CD4-positive, alpha-beta T cell (primary cell): ENCODE data around the gene MYD88. TPM values are rescaled to one million over a fixed set of nuclear protein-coding genes. Genes with fewer than 3 reads are reported as not detected.
A peak's percentile ranks its signal among the peaks of the same experiment; 100 is the strongest.

Experiments used
- ATAC-seq: fragments of 200-7000 bp; cut with Tn5 transposase; one replicate; pipeline ENCODE4 v1.10.0; 2022; ENCODE audit warnings: mild to moderate bottlenecking; ENCODE audit not compliant: poor library complexity
- CTCF ChIA-PET: fragments of 350-600 bp; sonication (Branson Sonifier 250); formaldehyde crosslinking; loops from one replicate; lab custom pipeline; 2021; ENCODE audit warnings: antibody characterized with exemption, inconsistent platforms; lab: Charles Lee
- POLR2A ChIA-PET: fragments of 350-600 bp; sonication (Branson Sonifier 250); formaldehyde crosslinking; loops from one replicate; lab custom pipeline; 2021; ENCODE audit warnings: antibody characterized with exemption, inconsistent platforms; lab: Charles Lee
- DNase-seq, 14 experiments: peaks; one replicate each; pipeline ENCODE4 v3.0.0-alpha.2; 2013 to 2020; ENCODE audit warnings: mixed read lengths in 2 of 14
- H3K27ac ChIP-seq, 2 donors: one replicate each; pipeline versions ENCODE4 v1.5.1 to v1.7.0; 2013; ENCODE audit warnings: low read length in 2 of 2, low read depth in 1 of 2, mild to moderate bottlenecking in 1 of 2
- H3K27me3 ChIP-seq, 2 experiments: 1 replicate in 1 of 2; 2 replicates in 1 of 2; pipeline versions ENCODE4 v1.6.1 to v1.7.0; 2013; ENCODE audit warnings: low read length in 2 of 2, control low read depth in 1 of 2, mild to moderate bottlenecking in 1 of 2, moderate library complexity in 1 of 2; ENCODE audit not compliant: insufficient read depth in 2 of 2, control insufficient read depth in 1 of 2
- H3K36me3 ChIP-seq: one replicate; pipeline ENCODE4 v1.6.1; 2013; ENCODE audit warnings: low read length, control low read depth; ENCODE audit not compliant: insufficient read depth
- H3K4me1 ChIP-seq: one replicate; pipeline ENCODE4 v1.6.1; 2013; ENCODE audit warnings: low read length, control low read depth; ENCODE audit not compliant: insufficient read depth
- H3K4me3 ChIP-seq: one replicate; pipeline ENCODE4 v1.5.1; 2013; ENCODE audit warnings: mild to moderate bottlenecking, low read length, moderate library complexity
- H3K9me3 ChIP-seq, 2 experiments: 1 replicate in 1 of 2; 2 replicates in 1 of 2; pipeline versions ENCODE4 v1.6.1 to v1.7.0; 2013; ENCODE audit warnings: low read length in 2 of 2, mild to moderate bottlenecking in 2 of 2, control low read depth in 1 of 2, moderate library complexity in 1 of 2; ENCODE audit not compliant: control insufficient read depth in 1 of 2, insufficient read depth in 1 of 2
- H3K27ac Mint-ChIP-seq: one replicate; pipeline ENCODE4 v1.8.0; 2020; ENCODE audit warnings: mixed read lengths
- H3K27me3 Mint-ChIP-seq: one replicate; pipeline ENCODE4 v1.8.0; 2021; ENCODE audit warnings: mixed read lengths
- H3K36me3 Mint-ChIP-seq: one replicate; pipeline ENCODE4 v1.8.0; 2021; ENCODE audit warnings: low read depth, mixed read lengths
- H3K4me1 Mint-ChIP-seq: one replicate; pipeline ENCODE4 v1.8.0; 2021; ENCODE audit warnings: low read depth, mixed read lengths
- H3K4me3 Mint-ChIP-seq: one replicate; pipeline ENCODE4 v1.8.0; 2020; ENCODE audit warnings: mild to moderate bottlenecking, mixed read lengths
- H3K9me3 Mint-ChIP-seq: one replicate; pipeline ENCODE4 v1.8.0; 2020; ENCODE audit warnings: mixed read lengths
- CTCF ChIP-seq: fragments of 200-600 bp; IDR thresholded peaks from one replicate; pipeline ENCODE4 v1.8.0; 2022; ENCODE audit warnings: antibody characterized with exemption, mild to moderate bottlenecking
- intact Hi-C, 2 experiments: fragments of 100-400 bp; cut with DNase I in 1 of 2; cut with micrococcal nuclease in 1 of 2; formaldehyde crosslinking; loops; one replicate each; pipeline versions ENCODE4 v1.15.1 to v1.9.0; 2023 to 2025; cut with DNase I, micrococcal nuclease
- total RNA-seq, 174 experiments: library from RNA in 2 of 174; stranded (reverse) in 2 of 174; gene quantifications; one replicate each; pipeline ENCODE4 v1.2.3 and lab custom pipeline; 2021 to 2026

The MYD88 gene
- total RNA-seq, 2 experiments from 2014 or later: 26.9 to 27.2 TPM

DNA sequence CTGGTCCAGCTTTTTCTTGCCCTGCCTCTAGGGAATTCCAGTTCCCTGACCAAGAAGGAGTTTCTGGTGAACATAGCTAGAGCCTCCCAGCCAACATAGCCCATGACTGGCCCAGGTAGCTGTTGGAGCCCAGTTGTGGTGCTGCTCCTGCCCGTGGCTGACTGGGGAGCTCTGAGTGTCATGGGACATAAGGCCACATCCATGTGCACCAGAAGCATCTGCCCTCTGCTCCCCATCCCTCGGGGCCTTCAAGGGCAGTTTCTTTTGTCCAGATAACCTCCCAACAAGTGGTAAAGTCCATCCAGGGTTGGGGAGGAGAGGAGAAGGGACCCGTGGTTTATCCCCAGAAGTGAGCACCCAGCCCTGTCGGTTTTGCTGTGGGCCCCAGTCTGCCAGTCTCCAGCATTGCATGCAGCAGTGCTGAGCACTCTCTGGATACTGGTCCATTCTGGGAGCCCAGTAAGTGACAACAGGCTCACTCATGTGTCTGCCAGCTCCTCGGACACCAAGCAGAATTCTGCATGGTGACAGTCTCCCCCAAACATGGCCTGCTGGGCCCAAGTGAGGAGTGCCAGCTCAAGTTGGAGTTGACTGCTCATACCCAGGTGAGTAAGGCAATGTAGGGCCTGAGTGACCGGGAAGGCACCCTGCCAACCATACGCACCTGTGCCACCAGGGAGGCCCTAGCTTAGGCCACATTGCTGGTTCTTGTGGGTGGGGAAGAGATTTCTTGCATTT lies 30.4 kb upstream of the MYD88 start:
- H3K4me3 Mint-ChIP-seq: no peak overlapping the region
- no peak for ATAC-seq

GRCh38 chr3:38108649-38109579 lies 29.5 kb upstream of the MYD88 start:
- Mint-ChIP-seq H3K4me3 (no peak overlapping the region), H3K27ac (no peak overlapping the region), H3K9me3 (no peaks in the 10 kb centered on the region), H3K36me3 (peaks cover 14% of the 10 kb centered on the region), H3K27me3 (no peaks in the 10 kb centered on the region), H3K4me1 (no peaks in the 10 kb centered on the region)
- H3K4me1 ChIP-seq: no peaks in the 10 kb centered on the region
- H3K4me3 ChIP-seq: no peak overlapping the region
- H3K9me3 ChIP-seq: no peaks in the 10 kb centered on the region
- DNase-seq (no peak), ATAC-seq (no peak)
- H3K36me3 ChIP-seq: no peaks in the 10 kb centered on the region
- intact Hi-C loops: no loop called here
- ChIA-PET POLR2A (no interaction called here), CTCF (no interaction called here)
- TF ChIP-seq CTCF: no peak
- no peak overlapping the region for H3K27ac ChIP-seq
- H3K27me3 ChIP-seq: no peaks in the 10 kb centered on the region

More for the DNA sequence above, 30.4 kb upstream of the MYD88 start:
- Histone ChIP-seq H3K9me3 (no peaks in the 10 kb centered on the region), H3K36me3 (no peaks in the 10 kb centered on the region), H3K27ac (no peak overlapping the region), H3K4me3 (no peak overlapping the region), H3K4me1 (no peaks in the 10 kb centered on the region), H3K27me3 (no peaks in the 10 kb centered on the region)
- peaks cover 18% of the 10 kb centered on the region for H3K36me3 Mint-ChIP-seq
- no peaks in the 10 kb centered on the region for H3K4me1 Mint-ChIP-seq
- intact Hi-C loops: no loop called here
- H3K9me3 Mint-ChIP-seq: no peaks in the 10 kb centered on the region
- peak in 1 of 14 experiments; percentile 25 for DNase-seq
- POLR2A ChIA-PET: no interaction called here
- no peak for TF ChIP-seq CTCF
- H3K27ac Mint-ChIP-seq: no peak overlapping the region
- H3K27me3 Mint-ChIP-seq: no peaks in the 10 kb centered on the region
- CTCF ChIA-PET: no interaction called here

GRCh38 chr3:38109580-38110313 lies 28.7 kb upstream of the MYD88 start:
- H3K27ac ChIP-seq: no peak overlapping the region
- intact Hi-C loops: loop anchor here in 1 of 2 experiments (10.0 kb wide), 1 partner anchor 545 kb away; no protein-coding TSS in a partner anchor
- no peaks in the 10 kb centered on the region for H3K36me3 ChIP-seq
- no peak for ATAC-seq
- H3K4me1 Mint-ChIP-seq: no peaks in the 10 kb centered on the region
- DNase-seq: peak in 1 of 14 experiments; percentile 27
- H3K27me3 Mint-ChIP-seq: no peaks in the 10 kb centered on the region
- H3K4me1 ChIP-seq: no peaks in the 10 kb centered on the region
- H3K9me3 Mint-ChIP-seq: no peaks in the 10 kb centered on the region
- H3K4me3 ChIP-seq: no peak overlapping the region
- ChIA-PET CTCF (no interaction called here), POLR2A (no interaction called here)
- no peaks in the 10 kb centered on the region for H3K9me3 ChIP-seq
- no peak overlapping the region for H3K4me3 Mint-ChIP-seq
- H3K27me3 ChIP-seq: no peaks in the 10 kb centered on the region
- H3K36me3 Mint-ChIP-seq: peaks cover 10% of the 10 kb centered on the region
- no peak overlapping the region for H3K27ac Mint-ChIP-seq
- no peak for TF ChIP-seq CTCF
